Right ventricle myocardium inferior (tissue), 1 donor: Measurements from ENCODE around the gene RASAL1. TPM values are rescaled to one million over a fixed set of nuclear protein-coding genes. Genes with fewer than 3 reads are reported as not detected.

ENCODE experiments used
- ATAC-seq: fragments of 200-7000 bp; cut with Tn5 transposase; one replicate; pipeline ENCODE4 v1.9.1; 2020; ENCODE audit warnings: mild to moderate bottlenecking, moderate library complexity
- DNase-seq: peaks from one replicate; pipeline ENCODE4 v3.0.0; 2021; ENCODE audit errors: missing footprints
- intact Hi-C: fragments of 100-400 bp; cut with DNase I; formaldehyde crosslinking; loops from one replicate; pipeline ENCODE4 v1.11.0; 2022
- total RNA-seq: library from RNA; stranded (reverse); fragmentation: NEBNext Ultra II Directional; extraction: Animal tissue kit (Norgen Biotek cat#: 25700); gene quantifications from one replicate; pipeline ENCODE4 v1.2.1, GENCODE V29; 2021
- donor health status: DM: no; HTN: yes; CAD: no; lungs with severe emphysema.

Gene RASAL1
- total RNA-seq, 1 donor from 2014 or later: not detected

- intact Hi-C loops: no loop called here
- no peak for ATAC-seq
Measured at GRCh38 chr12:113105606-113106271, 29.8 kb downstream of the RASAL1 start.

GRCh38 chr12:113104953-113105510 is 30.5 kb downstream of the RASAL1 start:
- ATAC-seq: no peak
- no peak for DNase-seq
- intact Hi-C loops: no loop called here

More at GRCh38 chr12:113105606-113106271, 29.8 kb downstream of the RASAL1 start:
- no peak for DNase-seq

GRCh38 chr12:113103756-113104450 is 31.7 kb downstream of the RASAL1 start:
- ATAC-seq: no peak
- intact Hi-C loops: no loop called here
- DNase-seq: no peak

GRCh38 chr12:113102811-113103210 is 32.8 kb downstream of the RASAL1 start:
- DNase-seq (no peak), ATAC-seq (no peak)
- intact Hi-C loops: no loop called here

GRCh38 chr12:113101751-113102150 is 33.8 kb downstream of the RASAL1 start:
- ATAC-seq (no peak), DNase-seq (no peak)
- intact Hi-C loops: no loop called here

- intact Hi-C loops: no loop called here
- DNase-seq (no peak), ATAC-seq (no peak)
Measured at GRCh38 chr12:113099764-113100163, 35.8 kb downstream of the RASAL1 start.

- intact Hi-C loops: no loop called here
- no peak for ATAC-seq
Measured at GRCh38 chr12:113099364-113099763, 36.2 kb downstream of the RASAL1 start.

GRCh38 chr12:113098441-113099028 is 37.0 kb downstream of the RASAL1 start:
- ATAC-seq (peak; percentile 85), DNase-seq (peak; percentile 88)
- intact Hi-C loops: loop anchor here (1.0 kb wide), 1 partner anchor 50 kb away; no protein-coding TSS in a partner anchor

More at GRCh38 chr12:113099364-113099763, 36.2 kb downstream of the RASAL1 start:
- no peak for DNase-seq

- intact Hi-C loops: loop anchor here (1.0 kb wide), 1 partner anchor 50 kb away; no protein-coding TSS in a partner anchor
- DNase-seq (no peak), ATAC-seq (peak; percentile 58)
Measured at GRCh38 chr12:113097716-113098440, 37.7 kb downstream of the RASAL1 start.

- DNase-seq: no peak
- no peak for ATAC-seq
Measured at GRCh38 chr12:113096675-113097461, 38.7 kb downstream of the RASAL1 start.

GRCh38 chr12:113095405-113095804 is 40.2 kb downstream of the RASAL1 start:
- intact Hi-C loops: no loop called here
- DNase-seq: no peak
- ATAC-seq: no peak

More at GRCh38 chr12:113096675-113097461, 38.7 kb downstream of the RASAL1 start:
- intact Hi-C loops: no loop called here

- no peak for DNase-seq
- intact Hi-C loops: no loop called here
- ATAC-seq: no peak
Measured at GRCh38 chr12:113094738-113095137, 40.8 kb downstream of the RASAL1 start.

- intact Hi-C loops: no loop called here
- ATAC-seq (no peak), DNase-seq (no peak)
Measured at GRCh38 chr12:113093409-113094101, 42.0 kb downstream of the RASAL1 start.

- DNase-seq (no peak), ATAC-seq (peak; percentile 51)
- intact Hi-C loops: no loop called here
Measured at GRCh38 chr12:113092607-113093408, 42.8 kb downstream of the RASAL1 start.

- DNase-seq (no peak), ATAC-seq (no peak)
- intact Hi-C loops: no loop called here
Measured at GRCh38 chr12:113091506-113091905, 44.1 kb downstream of the RASAL1 start.

GRCh38 chr12:113090740-113091139 is 44.8 kb downstream of the RASAL1 start:
- intact Hi-C loops: no loop called here
- DNase-seq (no peak), ATAC-seq (no peak)

GRCh38 chr12:113089839-113090238 is 45.7 kb downstream of the RASAL1 start:
- intact Hi-C loops: no loop called here
- DNase-seq (no peak), ATAC-seq (no peak)
